ENCODE measurements around the gene FXN. TPM values are rescaled to one million over a fixed set of nuclear protein-coding genes. Genes with fewer than 3 reads are reported as not detected.

Gene FXN
- total and polyA plus RNA-seq, 4 donors = 4.7 to 41.7 (median 23.9) TPM

DNA sequence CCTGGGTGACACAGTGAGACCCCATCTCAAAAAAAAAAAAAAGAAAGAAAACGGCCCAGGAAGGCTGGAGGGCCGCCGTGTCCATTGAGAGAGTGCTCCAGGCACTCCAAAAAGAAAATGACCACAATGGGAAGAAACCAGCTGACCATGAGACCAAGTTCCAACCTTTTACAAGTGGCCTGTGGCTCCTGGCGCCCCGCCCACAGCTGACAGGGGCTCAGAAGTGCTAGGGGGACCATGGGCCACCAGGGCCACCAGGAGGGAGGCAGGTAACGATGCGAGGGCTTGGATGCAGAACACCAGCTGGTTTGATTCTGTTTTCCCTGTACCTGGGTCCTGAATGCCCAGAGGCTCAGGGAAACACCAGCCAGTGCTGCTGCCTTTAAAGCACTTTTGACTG lies 34.6 kb downstream of the FXN start:
- H3K36me3 ChIP-seq (ENCODE audit: control insufficient read depth in 4 of 4, insufficient read depth in 3 of 4, low read depth in 1 of 4, low read length in 3 of 4) = peaks cover 3 to 35% (median 11%) of the 10 kb centered on the region in 4 donors
- no peak overlapping the region for H3K4me3 ChIP-seq (ENCODE audit: low read depth in 1 of 3, low read length in 3 of 3)
- H3K9me3 ChIP-seq (ENCODE audit: control insufficient read depth in 4 of 4, low read length in 3 of 4) = no peaks in the 10 kb centered on the region
- TF ChIP-seq TAF1 (conservative IDR thresholded peaks at IDR 0.05) = no peak
- TF ChIP-seq, protein P1, sequence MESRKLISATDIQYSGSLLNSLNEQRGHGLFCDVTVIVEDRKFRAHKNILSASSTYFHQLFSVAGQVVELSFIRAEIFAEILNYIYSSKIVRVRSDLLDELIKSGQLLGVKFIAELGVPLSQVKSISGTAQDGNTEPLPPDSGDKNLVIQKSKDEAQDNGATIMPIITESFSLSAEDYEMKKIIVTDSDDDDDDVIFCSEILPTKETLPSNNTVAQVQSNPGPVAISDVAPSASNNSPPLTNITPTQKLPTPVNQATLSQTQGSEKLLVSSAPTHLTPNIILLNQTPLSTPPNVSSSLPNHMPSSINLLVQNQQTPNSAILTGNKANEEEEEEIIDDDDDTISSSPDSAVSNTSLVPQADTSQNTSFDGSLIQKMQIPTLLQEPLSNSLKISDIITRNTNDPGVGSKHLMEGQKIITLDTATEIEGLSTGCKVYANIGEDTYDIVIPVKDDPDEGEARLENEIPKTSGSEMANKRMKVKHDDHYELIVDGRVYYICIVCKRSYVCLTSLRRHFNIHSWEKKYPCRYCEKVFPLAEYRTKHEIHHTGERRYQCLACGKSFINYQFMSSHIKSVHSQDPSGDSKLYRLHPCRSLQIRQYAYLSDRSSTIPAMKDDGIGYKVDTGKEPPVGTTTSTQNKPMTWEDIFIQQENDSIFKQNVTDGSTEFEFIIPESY (IDR thresholded peaks at IDR 0.05) = no peak
- TF ChIP-seq, protein P2, sequence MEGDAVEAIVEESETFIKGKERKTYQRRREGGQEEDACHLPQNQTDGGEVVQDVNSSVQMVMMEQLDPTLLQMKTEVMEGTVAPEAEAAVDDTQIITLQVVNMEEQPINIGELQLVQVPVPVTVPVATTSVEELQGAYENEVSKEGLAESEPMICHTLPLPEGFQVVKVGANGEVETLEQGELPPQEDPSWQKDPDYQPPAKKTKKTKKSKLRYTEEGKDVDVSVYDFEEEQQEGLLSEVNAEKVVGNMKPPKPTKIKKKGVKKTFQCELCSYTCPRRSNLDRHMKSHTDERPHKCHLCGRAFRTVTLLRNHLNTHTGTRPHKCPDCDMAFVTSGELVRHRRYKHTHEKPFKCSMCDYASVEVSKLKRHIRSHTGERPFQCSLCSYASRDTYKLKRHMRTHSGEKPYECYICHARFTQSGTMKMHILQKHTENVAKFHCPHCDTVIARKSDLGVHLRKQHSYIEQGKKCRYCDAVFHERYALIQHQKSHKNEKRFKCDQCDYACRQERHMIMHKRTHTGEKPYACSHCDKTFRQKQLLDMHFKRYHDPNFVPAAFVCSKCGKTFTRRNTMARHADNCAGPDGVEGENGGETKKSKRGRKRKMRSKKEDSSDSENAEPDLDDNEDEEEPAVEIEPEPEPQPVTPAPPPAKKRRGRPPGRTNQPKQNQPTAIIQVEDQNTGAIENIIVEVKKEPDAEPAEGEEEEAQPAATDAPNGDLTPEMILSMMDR (IDR thresholded peaks at IDR 0.05; ENCODE audit: low read depth, low read length, missing input control) = no peak
- TF ChIP-seq JUND (IDR thresholded peaks at IDR 0.05) = no peak
- TF ChIP-seq YY1 (IDR thresholded peaks at IDR 0.05) = no peak
- no peak for TF ChIP-seq HNF4G (IDR thresholded peaks at IDR 0.05)
- no peak for TF ChIP-seq FOXA1 (IDR thresholded peaks at IDR 0.05)
- TF ChIP-seq, protein P3, sequence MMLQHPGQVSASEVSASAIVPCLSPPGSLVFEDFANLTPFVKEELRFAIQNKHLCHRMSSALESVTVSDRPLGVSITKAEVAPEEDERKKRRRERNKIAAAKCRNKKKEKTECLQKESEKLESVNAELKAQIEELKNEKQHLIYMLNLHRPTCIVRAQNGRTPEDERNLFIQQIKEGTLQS (IDR thresholded peaks at IDR 0.05) = no peak
- TF ChIP-seq SP1 (IDR thresholded peaks at IDR 0.05) = no peak
- H3K9ac ChIP-seq (ENCODE audit: low read depth in 1 of 2, low read length in 2 of 2) = no peak overlapping the region
- WGBS = 97% methylated on average over 7 of the region's 7 CpGs
- no peak overlapping the region for H3K27ac ChIP-seq (ENCODE audit: low read depth in 1 of 2, low read length in 2 of 2)
- peaks cover 0 to 10% (median 6%) of the 10 kb centered on the region in 4 donors for H3K4me1 ChIP-seq (ENCODE audit: control insufficient read depth in 4 of 4, insufficient read depth in 4 of 4, low read length in 3 of 4)
- H3K27me3 ChIP-seq (ENCODE audit: control insufficient read depth in 4 of 4, insufficient read depth in 4 of 4, low read length in 3 of 4) = no peaks in the 10 kb centered on the region
- no peak for DNase-seq (ENCODE audit: low spot score)

DNA sequence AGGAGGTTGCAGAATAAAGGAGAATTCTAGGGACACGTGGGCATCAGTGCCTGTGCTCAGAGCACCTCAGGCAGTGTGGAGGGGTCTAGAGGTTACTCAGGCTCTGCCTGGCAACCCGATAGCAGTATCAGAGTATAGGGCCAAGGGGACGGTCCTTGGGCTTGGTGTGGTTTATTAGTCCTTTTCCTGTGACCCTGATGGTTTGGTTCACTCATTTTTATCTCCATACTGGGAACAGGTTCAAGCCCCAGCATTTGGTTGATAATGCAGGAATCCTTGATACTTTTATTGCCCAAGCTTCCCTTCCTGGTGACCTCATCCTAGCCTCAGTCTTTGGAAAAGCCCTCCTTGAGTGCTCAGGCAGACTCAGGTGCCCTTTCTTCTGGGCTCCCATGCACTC lies 35.5 kb downstream of the FXN start:
- H3K27ac ChIP-seq (ENCODE audit: low read depth in 1 of 2, low read length in 2 of 2) = no peak overlapping the region
- 91% methylated on average over 3 of the region's 3 CpGs for WGBS
- no peak overlapping the region for H3K4me3 ChIP-seq (ENCODE audit: low read depth in 1 of 3, low read length in 3 of 3)
- no peaks in the 10 kb centered on the region for H3K9me3 ChIP-seq (ENCODE audit: control insufficient read depth in 4 of 4, low read length in 3 of 4)
- peaks cover 0 to 1% (median 0%) of the 10 kb centered on the region in 4 donors for H3K4me1 ChIP-seq (ENCODE audit: control insufficient read depth in 4 of 4, insufficient read depth in 4 of 4, low read length in 3 of 4)
- no peak overlapping the region for H3K9ac ChIP-seq (ENCODE audit: low read depth in 1 of 2, low read length in 2 of 2)
- H3K27me3 ChIP-seq (ENCODE audit: control insufficient read depth in 4 of 4, insufficient read depth in 4 of 4, low read length in 3 of 4) = no peaks in the 10 kb centered on the region
- H3K36me3 ChIP-seq (ENCODE audit: control insufficient read depth in 4 of 4, insufficient read depth in 3 of 4, low read depth in 1 of 4, low read length in 3 of 4) = peaks cover 3 to 35% (median 7%) of the 10 kb centered on the region in 4 donors
- DNase-seq (ENCODE audit: low spot score) = no peak
- TF ChIP-seq, protein P1 (IDR thresholded peaks at IDR 0.05) = no peak
- TF ChIP-seq, protein P2 (IDR thresholded peaks at IDR 0.05; ENCODE audit: low read depth, low read length, missing input control) = no peak
- TF ChIP-seq GABPA (IDR thresholded peaks at IDR 0.05 in 1 of 2, conservative IDR thresholded peaks at IDR 0.05 in 1 of 2) (no peak), HNF4A (conservative IDR thresholded peaks at IDR 0.05) (no peak), RXRA (IDR thresholded peaks at IDR 0.05) (no peak), EGR1 (IDR thresholded peaks at IDR 0.05; ENCODE audit: low read depth in 2 of 2) (no peak), RAD21 (IDR thresholded peaks at IDR 0.05) (no peak), SP1 (IDR thresholded peaks at IDR 0.05) (no peak), JUND (IDR thresholded peaks at IDR 0.05) (no peak), HNF4G (IDR thresholded peaks at IDR 0.05) (no peak), FOXA1 (IDR thresholded peaks at IDR 0.05) (no peak), FOXA2 (IDR thresholded peaks at IDR 0.05) (no peak), NR2F2 (IDR thresholded peaks at IDR 0.05) (no peak)
- TF ChIP-seq, protein P3 (IDR thresholded peaks at IDR 0.05) = no peak
